Endothelial cell of umbilical vein (primary cell): ENCODE measurements around the gene MYH9. TPM values are rescaled to one million over a fixed set of nuclear protein-coding genes. Genes with fewer than 3 reads are reported as not detected.

Source experiments
- BruUV-seq: library from RNA; stranded (reverse); fragments of 400-500 nt; replicated peaks from 2 replicates; lab custom pipeline; 2021; lab: Mats Ljungman, UMichigan
- CTCF ChIA-PET: fragments of 300-600, 350-600 bp; sonication (Branson Sonifier 250); formaldehyde crosslinking; loops from one replicate; lab custom pipeline; 2021; ENCODE audit warnings: antibody characterized with exemption, inconsistent platforms; lab: Charles Lee
- POLR2A ChIA-PET: fragments of 300-600, 350-600 bp; sonication (Branson Sonifier 250); formaldehyde crosslinking; loops from one replicate; lab custom pipeline; 2021; ENCODE audit warnings: antibody characterized with exemption, inconsistent platforms; lab: Charles Lee
- DNase-seq: peaks from one replicate; pipeline ENCODE4 v3.0.0-alpha.2; 2011; ENCODE audit warnings: low read depth, low spot score
- FAIRE-seq: peaks from 2 replicates; lab custom pipeline; 2011; peaks lifted over from hg19 to GRCh38; lab: Jason Lieb, UNC
- H2AFZ ChIP-seq: 2 replicates; pipeline ENCODE4 v1.6.0; 2012; ENCODE audit warnings: low read depth, low read length, control low read depth, inconsistent platforms
- H3K27ac ChIP-seq: 2 replicates; pipeline ENCODE4 v1.5.1; 2011; ENCODE audit warnings: low read depth, mild to moderate bottlenecking, control low read depth, low read length, moderate library complexity; ENCODE audit not compliant: insufficient read depth
- H3K27me3 ChIP-seq, 2 experiments: 2 replicates each; pipeline versions ENCODE4 v1.6.0 to v1.6.1; 2011; ENCODE audit warnings: low read length in 2 of 2, mixed read lengths in 1 of 2; ENCODE audit not compliant: control insufficient read depth in 2 of 2, insufficient read depth in 2 of 2
- H3K36me3 ChIP-seq, 2 experiments: 2 replicates in 1 of 2; 3 replicates in 1 of 2; pipeline ENCODE4 v1.5.1; 2011; ENCODE audit warnings: low read length in 2 of 2, mild to moderate bottlenecking in 1 of 2, moderate library complexity in 1 of 2; ENCODE audit not compliant: control insufficient read depth in 2 of 2, insufficient read depth in 2 of 2; ENCODE audit errors: extremely low read depth in 1 of 2
- H3K4me1 ChIP-seq: 3 replicates; pipeline ENCODE4 v1.5.1; 2011; ENCODE audit warnings: mild to moderate bottlenecking, low read length; ENCODE audit not compliant: control insufficient read depth, insufficient read depth; ENCODE audit errors: extremely low read depth
- H3K4me2 ChIP-seq: 2 replicates; pipeline ENCODE4 v1.6.1; 2011; ENCODE audit warnings: low read length, control low read depth, mixed read lengths; ENCODE audit not compliant: insufficient read depth
- H3K4me3 ChIP-seq, 3 experiments: fragments of 200-600 bp in 1 of 3; sonication (generic), shearing (Covaris generic) in 1 of 3; replicated peaks in 1 of 3; 2 replicates each; pipeline ENCODE4 v1.5.1; 2011 to 2016; ENCODE audit warnings: control low read depth in 3 of 3, low read length in 3 of 3, mild to moderate bottlenecking in 2 of 3, inconsistent platforms in 1 of 3, low read depth in 1 of 3, moderate library complexity in 1 of 3; ENCODE audit not compliant: insufficient read depth in 1 of 3
- H3K79me2 ChIP-seq: 2 replicates; pipeline ENCODE4 v1.6.0; 2012; ENCODE audit warnings: low read length, inconsistent platforms; ENCODE audit not compliant: control insufficient read depth, insufficient read depth
- H3K9ac ChIP-seq: replicated peaks from 2 replicates; pipeline ENCODE3; 2011; ENCODE audit warnings: low read length, control low read depth; ENCODE audit not compliant: insufficient read depth; ENCODE audit errors: extremely low read depth
- H3K9me1 ChIP-seq: replicated peaks from 3 replicates; pipeline ENCODE4 v1.6.0; 2011; ENCODE audit warnings: mild to moderate bottlenecking, low read length; ENCODE audit not compliant: control insufficient read depth, insufficient read depth; ENCODE audit errors: extremely low read depth
- H3K9me3 ChIP-seq: replicated peaks from 2 replicates; pipeline ENCODE4 v1.5.1; 2012; ENCODE audit warnings: low read length, inconsistent platforms; ENCODE audit not compliant: control insufficient read depth, insufficient read depth
- H4K20me1 ChIP-seq: replicated peaks from 2 replicates; pipeline ENCODE3; 2011; ENCODE audit warnings: mild to moderate bottlenecking, low read length; ENCODE audit not compliant: control insufficient read depth, insufficient read depth; ENCODE audit errors: extremely low read depth
- EZH2 ChIP-seq: IDR thresholded peaks from 2 replicates; pipeline ENCODE4 v1.6.1; 2012; ENCODE audit warnings: borderline replicate concordance, low read depth, mild to moderate bottlenecking, moderate library complexity, low read length, inconsistent platforms; ENCODE audit not compliant: severe bottlenecking
- FOS ChIP-seq: IDR thresholded peaks from 2 replicates; pipeline ENCODE4 v1.6.1; 2011; ENCODE audit warnings: mild to moderate bottlenecking, low read length, moderate library complexity, borderline replicate concordance; ENCODE audit not compliant: insufficient read depth
- GATA2 ChIP-seq: IDR thresholded peaks from 2 replicates; pipeline ENCODE4 v1.7.0; 2011; ENCODE audit warnings: low read depth, mild to moderate bottlenecking, moderate library complexity, mixed read lengths, low read length; ENCODE audit not compliant: insufficient read length, insufficient read depth
- JUN ChIP-seq: IDR thresholded peaks from 2 replicates; pipeline ENCODE4 v1.6.1; 2011; ENCODE audit warnings: borderline replicate concordance, low read depth; ENCODE audit not compliant: insufficient read length, insufficient read depth
- MYC ChIP-seq: IDR thresholded peaks from one replicate; pipeline ENCODE4 v1.6.1; 2011; ENCODE audit warnings: mild to moderate bottlenecking, low read depth, low read length
- POLR2A ChIP-seq: IDR thresholded peaks from 2 replicates; pipeline ENCODE4 v1.6.1; 2012; ENCODE audit warnings: low read depth, mild to moderate bottlenecking, control low read depth, low read length
- POLR2AphosphoS5 ChIP-seq: IDR thresholded peaks from 2 replicates; pipeline ENCODE4 v1.6.1; 2012; ENCODE audit warnings: low read depth, mild to moderate bottlenecking, control low read depth, low read length, moderate library complexity; ENCODE audit not compliant: insufficient read depth
- dilution Hi-C: fragments of 300-500 bp; cut with MboI; formaldehyde crosslinking; loops from one replicate; pipeline ENCODE4 v1.15.0; 2019; ENCODE audit warnings: low sequenced_read_pairs; ENCODE audit not compliant: extremely low pct_ligation_motif_present
- intact Hi-C: fragments of 100-400 bp; cut with micrococcal nuclease; formaldehyde crosslinking; loops from one replicate; pipeline ENCODE4 v1.10.0; 2022
- polyA plus RNA-seq, 4 experiments: library from polyadenylated mRNA; depleted of rRNA in 3 of 4; stranded (reverse) in 3 of 4; unstranded in 1 of 4; fragments of >200 nt; gene quantifications; 2 replicates each; pipeline versions ENCODE4 v1.2.1 to v1.2.3, GENCODE V29; 2011 to 2012; ENCODE audit warnings: missing spikeins in 1 of 4
- total RNA-seq: library from RNA; stranded (reverse); gene quantifications from 2 replicates; pipeline ENCODE4 v1.2.3, GENCODE V29; 2021
- TF ChIP-seq, protein P1 (sequence below), 2 donors: IDR thresholded peaks; 1 replicate in 1 of 2; 2 replicates in 1 of 2; pipeline ENCODE4 v1.5.1; 2011; ENCODE audit warnings: low read length in 2 of 2, mild to moderate bottlenecking in 2 of 2, moderate library complexity in 2 of 2, control low read depth in 1 of 2, inconsistent platforms in 1 of 2, low read depth in 1 of 2; ENCODE audit not compliant: insufficient read depth in 1 of 2; ENCODE audit errors: extremely low read depth in 1 of 2
- TF ChIP-seq, protein P2 (sequence below): IDR thresholded peaks from 2 replicates; pipeline ENCODE4 v1.6.1; 2011; ENCODE audit not compliant: insufficient read depth, insufficient read length

MYH9 gene
- total and polyA plus RNA-seq, 2 donors (not counting 3 experiments of a cell fraction or from before 2014, with no cell fraction given) = 188 to 1,413 TPM

DNA sequence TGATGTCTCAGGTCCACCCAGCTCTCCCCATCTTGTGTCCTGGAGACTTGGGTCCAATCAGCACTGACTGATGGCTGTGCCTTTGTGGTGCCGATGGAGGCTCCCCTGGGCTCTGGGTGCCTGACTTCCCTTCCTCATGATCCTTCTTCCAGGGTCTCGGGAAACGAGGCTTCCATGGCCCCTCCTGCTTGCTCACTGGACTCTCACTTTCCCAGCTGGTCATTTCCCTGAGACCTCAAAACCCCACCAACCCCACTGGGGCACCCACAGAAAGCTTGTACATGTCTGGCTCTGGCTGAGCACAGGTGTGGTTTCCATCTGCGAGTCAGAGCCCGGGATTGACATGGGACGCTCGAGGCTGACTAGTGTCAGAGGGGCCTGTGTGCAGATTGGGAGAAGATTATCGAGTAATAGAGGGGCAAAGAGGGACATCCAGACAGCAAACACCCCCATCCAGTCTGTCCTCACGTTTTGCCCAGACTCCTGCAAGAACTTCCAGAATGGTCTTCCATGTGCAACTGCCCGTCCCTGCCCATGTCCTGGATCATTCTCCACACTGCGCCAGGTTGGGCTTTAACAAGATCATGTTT is 119.8 kb downstream of the MYH9 start:
- no peak for TF ChIP-seq POLR2AphosphoS5
- TF ChIP-seq EZH2 = no peak
- no peak for TF ChIP-seq MYC
- TF ChIP-seq JUN = no peak
- no peak for TF ChIP-seq POLR2A
- TF ChIP-seq, protein P1, sequence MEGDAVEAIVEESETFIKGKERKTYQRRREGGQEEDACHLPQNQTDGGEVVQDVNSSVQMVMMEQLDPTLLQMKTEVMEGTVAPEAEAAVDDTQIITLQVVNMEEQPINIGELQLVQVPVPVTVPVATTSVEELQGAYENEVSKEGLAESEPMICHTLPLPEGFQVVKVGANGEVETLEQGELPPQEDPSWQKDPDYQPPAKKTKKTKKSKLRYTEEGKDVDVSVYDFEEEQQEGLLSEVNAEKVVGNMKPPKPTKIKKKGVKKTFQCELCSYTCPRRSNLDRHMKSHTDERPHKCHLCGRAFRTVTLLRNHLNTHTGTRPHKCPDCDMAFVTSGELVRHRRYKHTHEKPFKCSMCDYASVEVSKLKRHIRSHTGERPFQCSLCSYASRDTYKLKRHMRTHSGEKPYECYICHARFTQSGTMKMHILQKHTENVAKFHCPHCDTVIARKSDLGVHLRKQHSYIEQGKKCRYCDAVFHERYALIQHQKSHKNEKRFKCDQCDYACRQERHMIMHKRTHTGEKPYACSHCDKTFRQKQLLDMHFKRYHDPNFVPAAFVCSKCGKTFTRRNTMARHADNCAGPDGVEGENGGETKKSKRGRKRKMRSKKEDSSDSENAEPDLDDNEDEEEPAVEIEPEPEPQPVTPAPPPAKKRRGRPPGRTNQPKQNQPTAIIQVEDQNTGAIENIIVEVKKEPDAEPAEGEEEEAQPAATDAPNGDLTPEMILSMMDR (IDR thresholded peaks at IDR 0.05; ENCODE audit: extremely low read depth in 1 of 2, insufficient read depth in 1 of 2, low read depth in 1 of 2, low read length in 2 of 2) = no peak
- no peak for TF ChIP-seq GATA2
- TF ChIP-seq FOS = no peak
- TF ChIP-seq, protein P2, sequence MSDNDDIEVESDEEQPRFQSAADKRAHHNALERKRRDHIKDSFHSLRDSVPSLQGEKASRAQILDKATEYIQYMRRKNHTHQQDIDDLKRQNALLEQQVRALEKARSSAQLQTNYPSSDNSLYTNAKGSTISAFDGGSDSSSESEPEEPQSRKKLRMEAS = no peak
- Histone ChIP-seq H3K4me2 (no peak overlapping the region), H3K9ac (no peak overlapping the region), H4K20me1 (no peaks in the 10 kb centered on the region), H3K79me2 (no peaks in the 10 kb centered on the region), H3K9me3 (no peaks in the 10 kb centered on the region), H3K27ac (no peak overlapping the region), H3K27me3 (no peaks in the 10 kb centered on the region), H3K9me1 (no peaks in the 10 kb centered on the region), H3K4me1 (no peaks in the 10 kb centered on the region), H2AFZ (no peak overlapping the region), H3K36me3 (no peaks in the 10 kb centered on the region), H3K4me3 (no peak overlapping the region)
- DNase-seq (no peak), FAIRE-seq (no peak)
- POLR2A ChIA-PET = no interaction called here
- BruUV-seq = no TSS peak
- dilution Hi-C loops (no loop called here), intact Hi-C loops (no loop called here)
- CTCF ChIA-PET = interaction anchor here (1.4 kb wide), 1 partner anchor 10 kb away, joined by 4 read pairs; no protein-coding TSS in a partner anchor
